Neuronal stem cell (in vitro differentiated cells): ENCODE data around the gene HNRNPH1.
A peak's percentile ranks its signal among the peaks of the same experiment; 100 is the strongest.

Source experiments
- DNase-seq: peaks from one replicate; pipeline ENCODE4 v3.0.0-alpha.2; 2013; ENCODE audit warnings: low spot score
- H2AFZ ChIP-seq: one replicate; pipeline ENCODE4 v1.6.1; 2013; ENCODE audit warnings: mild to moderate bottlenecking, low read length, inconsistent platforms
- H2AK5ac ChIP-seq: 2 replicates; pipeline ENCODE4 v1.6.1; 2013; ENCODE audit warnings: low read depth, mild to moderate bottlenecking, inconsistent platforms, low read length, moderate library complexity, mixed read lengths
- H2BK120ac ChIP-seq: 2 replicates; pipeline ENCODE4 v1.6.1; 2013; ENCODE audit warnings: low read depth, mild to moderate bottlenecking, inconsistent platforms, low read length, moderate library complexity, mixed read lengths
- H2BK12ac ChIP-seq: one replicate; pipeline ENCODE4 v1.6.1; 2013; ENCODE audit warnings: low read length, inconsistent platforms
- H2BK15ac ChIP-seq: 2 replicates; pipeline ENCODE4 v1.6.1; 2013; ENCODE audit warnings: mild to moderate bottlenecking, low read length, inconsistent platforms, mixed read lengths
- H2BK5ac ChIP-seq: one replicate; pipeline ENCODE4 v1.6.1; 2013; ENCODE audit warnings: inconsistent platforms, mild to moderate bottlenecking, low read length, moderate library complexity
- H3K14ac ChIP-seq: one replicate; pipeline ENCODE4 v1.6.1; 2013; ENCODE audit warnings: low read length, inconsistent platforms
- H3K18ac ChIP-seq: 2 replicates; pipeline ENCODE4 v1.6.1; 2013; ENCODE audit warnings: low read length, inconsistent platforms
- H3K23ac ChIP-seq: 2 replicates; pipeline ENCODE4 v1.6.1; 2013; ENCODE audit warnings: low read depth, mild to moderate bottlenecking, mixed read lengths, low read length, inconsistent platforms; ENCODE audit not compliant: poor library complexity
- H3K27ac ChIP-seq: replicated peaks from 3 replicates; pipeline ENCODE4 v1.5.1; 2013; ENCODE audit warnings: low read length, inconsistent platforms
- H3K27me3 ChIP-seq, 3 experiments: 2 replicates each; pipeline ENCODE4 v1.6.1; 2013; ENCODE audit warnings: low read length in 3 of 3, mild to moderate bottlenecking in 2 of 3, inconsistent platforms in 1 of 3, low read depth in 1 of 3, mixed read lengths in 1 of 3, moderate library complexity in 1 of 3; ENCODE audit not compliant: control insufficient read depth in 3 of 3, insufficient read depth in 3 of 3
- H3K36me3 ChIP-seq, 2 donors: replicated peaks in 1 of 2; 2 replicates each; pipeline ENCODE4 v1.6.1; 2013; ENCODE audit warnings: low read length in 2 of 2; ENCODE audit not compliant: control insufficient read depth in 2 of 2, insufficient read depth in 2 of 2
- H3K4ac ChIP-seq: 2 replicates; pipeline ENCODE4 v1.6.1; 2013; ENCODE audit warnings: inconsistent platforms, mild to moderate bottlenecking, low read length, moderate library complexity
- H3K4me1 ChIP-seq, 2 donors: 1 replicate in 1 of 2; 2 replicates in 1 of 2; pipeline ENCODE4 v1.6.1; 2013; ENCODE audit warnings: low read length in 2 of 2, low read depth in 1 of 2; ENCODE audit not compliant: control insufficient read depth in 2 of 2, insufficient read depth in 1 of 2
- H3K4me2 ChIP-seq: one replicate; pipeline ENCODE4 v1.6.1; 2013; ENCODE audit warnings: mild to moderate bottlenecking, low read length, inconsistent platforms; ENCODE audit not compliant: insufficient read depth, poor library complexity, severe bottlenecking
- H3K4me3 ChIP-seq, 2 donors: 2 replicates each; pipeline ENCODE4 v1.5.1; 2013; ENCODE audit warnings: low read length in 2 of 2, mild to moderate bottlenecking in 2 of 2, inconsistent platforms in 1 of 2, moderate library complexity in 1 of 2
- H3K79me1 ChIP-seq: one replicate; pipeline ENCODE4 v1.6.1; 2013; ENCODE audit warnings: low read depth, mild to moderate bottlenecking, inconsistent platforms, low read length, moderate library complexity
- H3K9ac ChIP-seq: one replicate; pipeline ENCODE4 v1.6.1; 2013; ENCODE audit warnings: mild to moderate bottlenecking, low read depth, low read length, inconsistent platforms; ENCODE audit not compliant: poor library complexity
- H3K9me3 ChIP-seq, 2 donors: replicated peaks in 1 of 2; 2 replicates each; pipeline versions ENCODE3 to v1.6.1; 2013; ENCODE audit warnings: low read length in 2 of 2, mild to moderate bottlenecking in 2 of 2, inconsistent platforms in 1 of 2, low read depth in 1 of 2, mixed read lengths in 1 of 2, moderate library complexity in 1 of 2; ENCODE audit not compliant: control insufficient read depth in 2 of 2, insufficient read depth in 1 of 2
- H4K8ac ChIP-seq: one replicate; pipeline ENCODE4 v1.6.1; 2013; ENCODE audit warnings: low read depth, mild to moderate bottlenecking, inconsistent platforms, low read length, moderate library complexity
- H4K91ac ChIP-seq: one replicate; pipeline ENCODE4 v1.6.1; 2013; ENCODE audit warnings: low read length, low read depth, mild to moderate bottlenecking, inconsistent platforms; ENCODE audit not compliant: poor library complexity
- WGBS, 2 donors: extraction: QIAGEN DNeasy Blood & Tissue Kit; methylation state at CpG; one replicate each; pipeline ENCODE4 v1.1.7; 2013; ENCODE audit warnings: missing lambda C conversion rate in 2 of 2, mixed read lengths in 1 of 2; ENCODE audit not compliant: insufficient read length in 2 of 2, insufficient replicate concordance in 1 of 2; ENCODE audit errors: extremely low coverage in 2 of 2; 5-methylcytosine and 5-hydroxymethylcytosine counted together

Gene HNRNPH1

GRCh38 chr5:179606910-179607159 is 16.6 kb downstream of the HNRNPH1 start:
- Histone ChIP-seq H4K91ac (no peak overlapping the region), H3K4me2 (no peak overlapping the region), H3K27ac (no peak overlapping the region), H3K14ac (no peak overlapping the region), H3K4ac (no peak overlapping the region), H3K9me3 (peaks cover 0 to 2% of the 10 kb centered on the region in 2 donors), H2BK5ac (peak overlapping the region; percentile 58), H2AK5ac (no peak overlapping the region), H3K4me3 (no peak overlapping the region), H2BK12ac (no peak overlapping the region), H2AFZ (no peak overlapping the region), H2BK120ac (no peak overlapping the region), H4K8ac (no peak overlapping the region), H3K9ac (no peak overlapping the region), H2BK15ac (no peak overlapping the region), H3K27me3 (no peaks in the 10 kb centered on the region), H3K79me1 (peaks cover 3% of the 10 kb centered on the region), H3K36me3 (peaks cover 51 to 90% of the 10 kb centered on the region in 2 donors), H3K4me1 (no peaks in the 10 kb centered on the region), H3K18ac (no peak overlapping the region), H3K23ac (peak overlapping the region; percentile 6)
- no peak for DNase-seq
- no CpG with 5 or more reads among the region's 6 CpGs for WGBS, 2 donors

- Histone ChIP-seq H2BK15ac (no peak overlapping the region), H2BK5ac (peak overlapping the region; percentile 62), H3K4me1 (no peaks in the 10 kb centered on the region), H2AFZ (no peak overlapping the region), H3K4me3 (no peak overlapping the region), H3K4me2 (no peak overlapping the region), H3K27ac (no peak overlapping the region), H3K36me3 (peaks cover 50 to 87% of the 10 kb centered on the region in 2 donors), H3K4ac (no peak overlapping the region), H2BK120ac (no peak overlapping the region), H3K9me3 (peaks cover 0 to 2% of the 10 kb centered on the region in 2 donors), H4K91ac (no peak overlapping the region), H3K79me1 (peaks cover 3% of the 10 kb centered on the region), H3K27me3 (no peaks in the 10 kb centered on the region), H2BK12ac (no peak overlapping the region), H3K14ac (no peak overlapping the region), H3K9ac (no peak overlapping the region), H4K8ac (no peak overlapping the region), H2AK5ac (no peak overlapping the region), H3K18ac (no peak overlapping the region), H3K23ac (peak overlapping the region; percentile 86)
- DNase-seq, result no peak
- WGBS, 2 donors, result no CpG with 5 or more reads among the region's 21 CpGs
Observed at GRCh38 chr5:179606071-179606909, 17.2 kb downstream of the HNRNPH1 start.

GRCh38 chr5:179605026-179605833 is 18.2 kb downstream of the HNRNPH1 start:
- DNase-seq, result no peak
- H4K91ac ChIP-seq, result no peak overlapping the region
- no CpG with 5 or more reads among the region's 10 CpGs for WGBS, 2 donors

GRCh38 chr5:179603308-179603707 is 20.2 kb downstream of the HNRNPH1 start:
- no CpG with 5 or more reads among the region's 12 CpGs for WGBS, 2 donors

More at GRCh38 chr5:179605026-179605833, 18.2 kb downstream of the HNRNPH1 start:
- Histone ChIP-seq H3K4me1 (no peaks in the 10 kb centered on the region), H2BK15ac (no peak overlapping the region), H3K27me3 (no peaks in the 10 kb centered on the region), H3K36me3 (peaks cover 48 to 84% of the 10 kb centered on the region in 2 donors), H3K79me1 (peaks cover 3% of the 10 kb centered on the region), H2BK5ac (no peak overlapping the region), H3K23ac (no peak overlapping the region), H3K4me2 (no peak overlapping the region), H2AFZ (no peak overlapping the region), H2BK12ac (no peak overlapping the region), H3K4me3 (no peak overlapping the region), H3K4ac (no peak overlapping the region), H3K9me3 (peaks cover 0 to 2% of the 10 kb centered on the region in 2 donors), H3K14ac (no peak overlapping the region), H3K27ac (no peak overlapping the region), H4K8ac (no peak overlapping the region), H2BK120ac (no peak overlapping the region), H3K18ac (no peak overlapping the region), H3K9ac (no peak overlapping the region), H2AK5ac (no peak overlapping the region)

More at GRCh38 chr5:179603308-179603707, 20.2 kb downstream of the HNRNPH1 start:
- Histone ChIP-seq H3K79me1 (peaks cover 6% of the 10 kb centered on the region), H3K27me3 (no peaks in the 10 kb centered on the region), H3K4me3 (peak overlapping the region in 1 of 2 donors; percentile 47), H3K4me2 (no peak overlapping the region), H3K27ac (no peak overlapping the region), H2AK5ac (no peak overlapping the region), H3K23ac (peak overlapping the region; percentile 60), H3K4me1 (peaks cover 0 to 5% of the 10 kb centered on the region in 2 donors), H2BK5ac (no peak overlapping the region), H2BK12ac (no peak overlapping the region), H3K18ac (no peak overlapping the region), H3K14ac (no peak overlapping the region), H2BK120ac (no peak overlapping the region), H3K9me3 (peaks cover 0 to 2% of the 10 kb centered on the region in 2 donors), H3K9ac (no peak overlapping the region), H2BK15ac (no peak overlapping the region), H3K36me3 (peaks cover 59 to 88% of the 10 kb centered on the region in 2 donors), H3K4ac (no peak overlapping the region), H2AFZ (no peak overlapping the region), H4K91ac (no peak overlapping the region), H4K8ac (no peak overlapping the region)
- DNase-seq, result no peak
